Glomerular visceral epithelial cell (primary cell): ENCODE data around the gene JAK3.
A peak's percentile ranks its signal among the peaks of the same experiment; 100 is the strongest.

Experiments
- DNase-seq: peaks from one replicate; pipeline ENCODE4 v3.0.0-alpha.2; 2016; ENCODE audit errors: extremely low spot score

JAK3 gene

GRCh38 chr19:17840019-17840418 lies 7.8 kb downstream of the JAK3 start:
- DNase-seq = no peak

- no peak for DNase-seq
Measured at GRCh38 chr19:17837972-17838371, 9.8 kb downstream of the JAK3 start.

GRCh38 chr19:17836530-17836929 lies 11.3 kb downstream of the JAK3 start:
- DNase-seq = no peak

GRCh38 chr19:17835182-17836006 lies 12.4 kb downstream of the JAK3 start:
- DNase-seq = no peak

- no peak for DNase-seq
Measured at GRCh38 chr19:17834350-17835181, 13.2 kb downstream of the JAK3 start.

GRCh38 chr19:17832443-17833208 lies 15.2 kb downstream of the JAK3 start:
- no peak for DNase-seq

- DNase-seq = no peak
Measured at GRCh38 chr19:17831419-17831888, 16.3 kb downstream of the JAK3 start.

GRCh38 chr19:17830567-17831418 lies 17.0 kb downstream of the JAK3 start:
- DNase-seq = peak; percentile 74

- peak; percentile 32 for DNase-seq
Measured at GRCh38 chr19:17829855-17830566, 17.8 kb downstream of the JAK3 start.

- DNase-seq = no peak
Measured at GRCh38 chr19:17826508-17827056, 21.2 kb downstream of the JAK3 start.

GRCh38 chr19:17824339-17824738 lies 23.4 kb downstream of the JAK3 start:
- DNase-seq = no peak

GRCh38 chr19:17821190-17821589 lies 26.6 kb downstream of the JAK3 start, which contains the start of gene INSL3:
INSL3 (minus strand) TSS chr19:17821519; CDS start chr19:17821506, 13 bp downstream.
- DNase-seq = no peak

GRCh38 chr19:17817668-17818363 lies 30.0 kb downstream of the JAK3 start:
- DNase-seq = no peak

GRCh38 chr19:17812099-17812498 lies 35.7 kb downstream of the JAK3 start:
- no peak for DNase-seq

GRCh38 chr19:17811681-17812080 lies 36.1 kb downstream of the JAK3 start:
- no peak for DNase-seq

GRCh38 chr19:17811103-17811502 lies 36.7 kb downstream of the JAK3 start:
- no peak for DNase-seq

GRCh38 chr19:17807731-17808316 lies 40.0 kb downstream of the JAK3 start:
- no peak for DNase-seq

- peak; percentile 16 for DNase-seq
Measured at GRCh38 chr19:17806945-17807344, 40.8 kb downstream of the JAK3 start.

GRCh38 chr19:17805427-17805826 lies 42.4 kb downstream of the JAK3 start:
- no peak for DNase-seq
